K562 (cell line): ENCODE data around the gene WDFY2. TPM values are rescaled to one million over a fixed set of nuclear protein-coding genes. Genes with fewer than 3 reads are reported as not detected.

Source experiments
- ATF7 ChIP-seq: fragments of 450-650 bp; IDR thresholded peaks from 2 replicates; pipeline ENCODE4 v1.7.1; 2014; ENCODE audit warnings: mild to moderate bottlenecking, moderate library complexity
- CBFB ChIP-seq: sonication (generic); formaldehyde crosslinking; IDR thresholded peaks from 2 replicates; pipeline ENCODE4 v1.4.0; 2020; ENCODE audit warnings: mild to moderate bottlenecking, missing genetic modification reagents
- CREB3L1 ChIP-seq: fragments of 450-650 bp; IDR thresholded peaks from 2 replicates; pipeline ENCODE4 v1.6.1; 2014; ENCODE audit warnings: low read depth, mild to moderate bottlenecking, moderate library complexity, borderline replicate concordance
- CREBBP ChIP-seq: IDR thresholded peaks from one replicate; pipeline ENCODE4 v1.6.1; 2012; ENCODE audit warnings: low read depth, mild to moderate bottlenecking, control low read depth, inconsistent platforms, low read length
- CREM ChIP-seq: IDR thresholded peaks from 2 replicates; pipeline ENCODE4 v1.6.1; 2014; ENCODE audit warnings: antibody characterized with exemption, low read depth
- DDX20 ChIP-seq: fragments of 450-650 bp; IDR thresholded peaks from 2 replicates; pipeline ENCODE4 v1.6.1; 2016; ENCODE audit warnings: missing genetic modification characterization, low read depth, mild to moderate bottlenecking, missing compliant biosample characterization, moderate library complexity
- EP300 ChIP-seq: IDR thresholded peaks from 2 replicates; pipeline ENCODE4 v1.6.1; 2012; ENCODE audit warnings: low read length, improper control_type of control experiment
- GABPB2 ChIP-seq: fragments of 250-450 bp; sonication (Bioruptor Pico); conservative IDR thresholded peaks from 2 replicates; pipeline ENCODE4 v1.5.1; 2021; ENCODE audit warnings: mild to moderate bottlenecking
- HNRNPH1 ChIP-seq: fragments of 200-400 bp; formaldehyde crosslinking; optimal IDR thresholded peaks from 2 replicates; pipeline ENCODE3; 2017; ENCODE audit warnings: low read depth, mild to moderate bottlenecking, low read length, moderate library complexity
- JUNB ChIP-seq: fragments of 450-650 bp; formaldehyde crosslinking; conservative IDR thresholded peaks from 2 replicates; pipeline ENCODE4 v1.4.0; 2020; ENCODE audit warnings: mild to moderate bottlenecking
- KDM4B ChIP-seq, 2 experiments: fragments of 450-650 bp in 1 of 2; sonication (generic) in 1 of 2; IDR thresholded peaks; 2 replicates each; pipeline ENCODE4 v1.6.1; 2016 to 2017; ENCODE audit warnings: borderline replicate concordance in 2 of 2, antibody characterized with exemption in 1 of 2, low read depth in 1 of 2, mild to moderate bottlenecking in 1 of 2
- L3MBTL2 ChIP-seq: fragments of 450-650 bp; IDR thresholded peaks from 2 replicates; pipeline ENCODE4 v1.6.1; 2016; ENCODE audit warnings: mild to moderate bottlenecking, moderate library complexity
- OTX1 ChIP-seq: fragments of 450-650 bp; formaldehyde crosslinking; IDR thresholded peaks from 2 replicates; pipeline ENCODE4 v1.4.0; 2022; ENCODE audit warnings: mild to moderate bottlenecking
- POLR2G ChIP-seq: fragments of 200-400 bp; formaldehyde crosslinking; IDR thresholded peaks from 2 replicates; pipeline ENCODE4 v1.6.1; 2017; ENCODE audit warnings: low read depth, mild to moderate bottlenecking, antibody characterized with exemption, low read length, moderate library complexity
- RUNX1 ChIP-seq: sonication (generic); IDR thresholded peaks from 2 replicates; pipeline ENCODE4 v1.6.1; 2016; ENCODE audit warnings: antibody characterized with exemption, low read depth
- U2AF2 ChIP-seq: fragments of 200-400 bp; formaldehyde crosslinking; optimal IDR thresholded peaks from 2 replicates; pipeline ENCODE3; 2017; ENCODE audit warnings: low read depth, mild to moderate bottlenecking, low read length
- VEZF1 ChIP-seq: fragments of 200-800 bp; sonication (Bioruptor generic); IDR thresholded peaks from 2 replicates; pipeline ENCODE4 v1.6.1; 2017; ENCODE audit warnings: missing genetic modification characterization, missing compliant biosample characterization
- polyA plus RNA-seq, 8 experiments: library from polyadenylated mRNA; depleted of rRNA in 4 of 8; stranded (reverse) in 5 of 8; unstranded in 3 of 8; fragments of >200 nt; fragmentation: Nextera tagmentation in 2 of 8; fragmentation: Illumina TruSeq in 1 of 8; extraction: Ambion mirVana in 2 of 8; extraction: Trizol in 1 of 8; gene quantifications; 2 replicates each; pipeline versions ENCODE4 v1.2.1 to v1.2.3, GENCODE V29; 2011 to 2014; ENCODE audit warnings: inconsistent platforms in 1 of 8, missing spikeins in 1 of 8
- total RNA-seq, 7 experiments: library from RNA; depleted of rRNA in 6 of 7; stranded (reverse); fragments of >200 nt in 6 of 7; fragmentation: Illumina TruSeq in 2 of 7; extraction: Trizol in 2 of 7; gene quantifications; 2 replicates each; pipeline versions ENCODE4 v1.2.1 to v1.2.3, GENCODE V29; 2011 to 2021; ENCODE audit warnings: low replicate concordance in 1 of 7
- TF ChIP-seq, protein P1 (sequence below): IDR thresholded peaks from 3 replicates; pipeline ENCODE4 v1.6.1; 2011; ENCODE audit warnings: borderline replicate concordance, mild to moderate bottlenecking, moderate library complexity; ENCODE audit not compliant: insufficient read length; ENCODE audit errors: extremely low read depth

Gene WDFY2
- total and polyA plus RNA-seq, 9 of the 15 experiments (the other 6 are each of a cell fraction or from before 2014, with no cell fraction given), result 0.66 to 6.4 (median 4.4) TPM

DNA sequence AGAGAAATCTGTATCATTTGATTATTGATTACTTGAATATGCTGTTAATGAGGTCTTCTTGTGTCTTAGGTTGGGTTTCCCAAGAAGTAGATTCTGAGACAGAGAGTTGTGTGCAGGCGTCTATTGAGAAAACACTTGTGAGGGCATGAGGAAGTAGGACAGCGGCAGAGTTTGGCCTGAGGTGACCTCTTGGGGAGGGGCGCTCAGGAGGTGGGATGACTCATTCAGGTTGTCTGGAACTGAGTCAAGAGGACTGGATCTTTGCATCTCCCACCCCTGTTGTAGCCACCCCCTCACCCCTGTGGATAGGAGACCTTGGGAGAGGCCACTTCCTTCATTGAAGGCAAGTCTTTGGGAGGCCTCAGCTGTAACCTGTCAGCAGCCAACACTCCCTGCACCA, 35.2 kb upstream of the WDFY2 start (continued):
- TF ChIP-seq CREB3L1, result no peak
- no peak for TF ChIP-seq KDM4B (IDR thresholded peaks at IDR 0.05; ENCODE audit: borderline replicate concordance in 2 of 2, low read depth in 1 of 2)
- no peak for TF ChIP-seq JUNB (CRISPR knock-in tag)
- peak; percentile 82 for TF ChIP-seq ATF7
- no peak for TF ChIP-seq GABPB2
- TF ChIP-seq CBFB (CRISPR knock-in tag), result no peak
- TF ChIP-seq VEZF1 (CRISPR knock-in tag), result peak; percentile 50; the same call in 1 of the 2 replicates
- TF ChIP-seq HNRNPH1, result no peak
- no peak for TF ChIP-seq POLR2G
- no peak for TF ChIP-seq RUNX1
- TF ChIP-seq OTX1 (CRISPR knock-in tag), result no peak
- no peak for TF ChIP-seq DDX20 (tag)
- TF ChIP-seq, protein P1, sequence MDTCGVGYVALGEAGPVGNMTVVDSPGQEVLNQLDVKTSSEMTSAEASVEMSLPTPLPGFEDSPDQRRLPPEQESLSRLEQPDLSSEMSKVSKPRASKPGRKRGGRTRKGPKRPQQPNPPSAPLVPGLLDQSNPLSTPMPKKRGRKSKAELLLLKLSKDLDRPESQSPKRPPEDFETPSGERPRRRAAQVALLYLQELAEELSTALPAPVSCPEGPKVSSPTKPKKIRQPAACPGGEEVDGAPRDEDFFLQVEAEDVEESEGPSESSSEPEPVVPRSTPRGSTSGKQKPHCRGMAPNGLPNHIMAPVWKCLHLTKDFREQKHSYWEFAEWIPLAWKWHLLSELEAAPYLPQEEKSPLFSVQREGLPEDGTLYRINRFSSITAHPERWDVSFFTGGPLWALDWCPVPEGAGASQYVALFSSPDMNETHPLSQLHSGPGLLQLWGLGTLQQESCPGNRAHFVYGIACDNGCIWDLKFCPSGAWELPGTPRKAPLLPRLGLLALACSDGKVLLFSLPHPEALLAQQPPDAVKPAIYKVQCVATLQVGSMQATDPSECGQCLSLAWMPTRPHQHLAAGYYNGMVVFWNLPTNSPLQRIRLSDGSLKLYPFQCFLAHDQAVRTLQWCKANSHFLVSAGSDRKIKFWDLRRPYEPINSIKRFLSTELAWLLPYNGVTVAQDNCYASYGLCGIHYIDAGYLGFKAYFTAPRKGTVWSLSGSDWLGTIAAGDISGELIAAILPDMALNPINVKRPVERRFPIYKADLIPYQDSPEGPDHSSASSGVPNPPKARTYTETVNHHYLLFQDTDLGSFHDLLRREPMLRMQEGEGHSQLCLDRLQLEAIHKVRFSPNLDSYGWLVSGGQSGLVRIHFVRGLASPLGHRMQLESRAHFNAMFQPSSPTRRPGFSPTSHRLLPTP, result no peak
- TF ChIP-seq CREM, result no peak
- TF ChIP-seq U2AF2, result no peak
- TF ChIP-seq EP300, result peak; percentile 59
- no peak for TF ChIP-seq CREBBP
- TF ChIP-seq L3MBTL2, result peak; percentile 35; the same call in 1 of the 2 replicates
